H1 (cell line): ENCODE results near the gene RARB.

Source experiments
- ATF2 ChIP-seq: IDR thresholded peaks from 2 replicates; pipeline ENCODE4 v1.6.1; 2012; ENCODE audit warnings: low read length, inconsistent platforms
- ATF3 ChIP-seq: IDR thresholded peaks from 2 replicates; pipeline ENCODE4 v1.6.1; 2011; ENCODE audit warnings: low read depth, mild to moderate bottlenecking, low read length; ENCODE audit not compliant: insufficient read depth
- CTCF ChIP-seq, 3 experiments: IDR thresholded peaks; 1 replicate in 2 of 3; 2 replicates in 1 of 3; pipeline versions ENCODE4 v1.5.1 to v1.6.1; 2011; ENCODE audit warnings: low read length in 3 of 3, mild to moderate bottlenecking in 3 of 3, inconsistent platforms in 2 of 3, low read depth in 1 of 3, moderate library complexity in 1 of 3; ENCODE audit not compliant: insufficient read depth in 1 of 3; ENCODE audit errors: control extremely low read depth in 1 of 3
- GTF2F1 ChIP-seq: IDR thresholded peaks from 2 replicates; pipeline ENCODE4 v1.6.1; 2012; ENCODE audit warnings: low read depth, low read length, improper control_type of control experiment, borderline replicate concordance
- MAX ChIP-seq: IDR thresholded peaks from 2 replicates; pipeline ENCODE4 v1.6.1; 2012; ENCODE audit warnings: inconsistent platforms
- NRF1 ChIP-seq: IDR thresholded peaks from 2 replicates; pipeline ENCODE4 v1.6.1; 2011; ENCODE audit warnings: mild to moderate bottlenecking, low read depth, low read length, improper control_type of control experiment
- USF2 ChIP-seq: IDR thresholded peaks from 2 replicates; pipeline ENCODE4 v1.6.1; 2011; ENCODE audit warnings: low read length, improper control_type of control experiment
- YY1 ChIP-seq: IDR thresholded peaks from 2 replicates; pipeline ENCODE4 v1.6.1; 2011; ENCODE audit warnings: low read depth, mild to moderate bottlenecking, low read length
- ZNF274 ChIP-seq: IDR thresholded peaks from 2 replicates; pipeline ENCODE4 v1.7.0; 2012; ENCODE audit warnings: low read length, borderline replicate concordance; ENCODE audit errors: extremely low read depth

GRCh38 chr3:25489858-25490593, 62.0 kb downstream of the RARB start:
- TF ChIP-seq NRF1 (no peak), ATF2 (no peak), YY1 (no peak), MAX (no peak), CTCF (IDR thresholded peaks at IDR 0.05; ENCODE audit: control extremely low read depth in 1 of 3, insufficient read depth in 1 of 3, low read depth in 1 of 3, low read length in 3 of 3) (no peak), ZNF274 (no peak), GTF2F1 (no peak), ATF3 (no peak), USF2 (no peak)
